Caco-2 (cell line): ENCODE data around the gene LRCH3. TPM values are rescaled to one million over a fixed set of nuclear protein-coding genes. Genes with fewer than 3 reads are reported as not detected.
"Not testable (repeated sequence)": the region's sequence is repeated elsewhere in the genome, so short reads cannot be mapped to it uniquely, and the experiment has no call there.

Experiments
- BruUV-seq: library from RNA; stranded (reverse); fragments of 400-500 nt; replicated peaks from 2 replicates; lab custom pipeline; 2021; lab: Mats Ljungman, UMichigan
- CTCF ChIA-PET: fragments of 300-600 bp; sonication (Branson Sonifier 250); formaldehyde crosslinking; loops from one replicate; lab custom pipeline; 2022; ENCODE audit warnings: antibody characterized with exemption; lab: Charles Lee
- POLR2A ChIA-PET: fragments of 300-600 bp; sonication (Branson Sonifier 250); formaldehyde crosslinking; loops from one replicate; lab custom pipeline; 2022; ENCODE audit warnings: antibody characterized with exemption; lab: Charles Lee
- DNase-seq, 2 experiments: peaks; one replicate each; pipeline versions ENCODE4 v3.0.0 to v3.0.0-alpha.2; 2020 to 2022
- H3K27me3 ChIP-seq: replicated peaks from 2 replicates; pipeline ENCODE4 v1.6.0; 2011; ENCODE audit warnings: low read length; ENCODE audit not compliant: control insufficient read depth, insufficient read depth
- H3K36me3 ChIP-seq: 2 replicates; pipeline ENCODE4 v1.5.1; 2011; ENCODE audit warnings: low read length; ENCODE audit not compliant: control insufficient read depth, insufficient read depth
- H3K4me1 ChIP-seq: fragments of 250-450 bp; sonication (Bioruptor Pico); 2 replicates; pipeline ENCODE4 v1.5.1; 2020; ENCODE audit warnings: mild to moderate bottlenecking
- H3K4me3 ChIP-seq: 2 replicates; pipeline ENCODE4 v1.5.1; 2011; ENCODE audit warnings: low read depth, mild to moderate bottlenecking, control low read depth, low read length
- H3K9me3 ChIP-seq: fragments of 250-450 bp; sonication (Bioruptor Pico); 2 replicates; pipeline ENCODE4 v1.5.1; 2020; ENCODE audit warnings: mild to moderate bottlenecking, moderate library complexity
- H3K27ac Mint-ChIP-seq: one replicate; pipeline ENCODE4 v1.8.0; 2022; ENCODE audit warnings: mixed read lengths; ENCODE audit not compliant: unreplicated experiment
- H3K27me3 Mint-ChIP-seq: one replicate; pipeline ENCODE4 v1.8.0; 2022; ENCODE audit warnings: mixed read lengths; ENCODE audit not compliant: insufficient read depth, unreplicated experiment
- H3K36me3 Mint-ChIP-seq: one replicate; pipeline ENCODE4 v1.8.0; 2022; ENCODE audit warnings: mild to moderate bottlenecking, mixed read lengths; ENCODE audit not compliant: insufficient read depth, unreplicated experiment
- H3K4me1 Mint-ChIP-seq: one replicate; pipeline ENCODE4 v1.8.0; 2022; ENCODE audit warnings: low read depth, mixed read lengths; ENCODE audit not compliant: unreplicated experiment
- H3K4me3 Mint-ChIP-seq: one replicate; pipeline ENCODE4 v1.8.0; 2022; ENCODE audit warnings: mild to moderate bottlenecking, moderate library complexity, mixed read lengths; ENCODE audit not compliant: unreplicated experiment
- H3K9me3 Mint-ChIP-seq: one replicate; pipeline ENCODE4 v1.8.0; 2022; ENCODE audit warnings: mixed read lengths; ENCODE audit not compliant: unreplicated experiment
- CTCF ChIP-seq, 2 experiments: fragments of 200-600 bp in 1 of 2; IDR thresholded peaks; 1 replicate in 1 of 2; 2 replicates in 1 of 2; pipeline versions ENCODE4 v1.5.1 to v1.8.0; 2011 to 2022; ENCODE audit warnings: antibody characterized with exemption in 1 of 2, control low read depth in 1 of 2, inconsistent platforms in 1 of 2, low read depth in 1 of 2, low read length in 1 of 2, mild to moderate bottlenecking in 1 of 2, moderate library complexity in 1 of 2; ENCODE audit not compliant: insufficient read depth in 1 of 2, severe bottlenecking in 1 of 2, unreplicated experiment in 1 of 2
- intact Hi-C: fragments of 100-400 bp; cut with micrococcal nuclease; formaldehyde crosslinking; loops from one replicate; pipeline ENCODE4 v1.10.0; 2022; ENCODE audit not compliant: unreplicated experiment
- total RNA-seq: library from RNA; stranded (reverse); gene quantifications from 2 replicates; pipeline ENCODE4 v1.2.3, GENCODE V29; 2022

The LRCH3 gene
- total RNA-seq, 1 experiment from 2014 or later, result 38.7 TPM

GRCh38 chr3:197882586-197882985 is 91.5 kb downstream of the LRCH3 start:
- POLR2A ChIA-PET, result no interaction called here
- no TSS peak for BruUV-seq

GRCh38 chr3:197883541-197883940 is 92.5 kb downstream of the LRCH3 start:
- intact Hi-C loops, result no loop called here
- H3K9me3 Mint-ChIP-seq, result no peaks in the 10 kb centered on the region
- BruUV-seq, result no TSS peak
- no peaks in the 10 kb centered on the region for H3K9me3 ChIP-seq
- H3K27ac Mint-ChIP-seq, result no peak overlapping the region
- peaks cover 37% of the 10 kb centered on the region for H3K36me3 Mint-ChIP-seq
- H3K4me3 Mint-ChIP-seq, result no peak overlapping the region
- peaks cover 8% of the 10 kb centered on the region; the same call in 1 of the 2 replicates for H3K4me1 ChIP-seq
- no peaks in the 10 kb centered on the region for H3K27me3 Mint-ChIP-seq
- ChIA-PET POLR2A (no interaction called here), CTCF (no interaction called here)
- no peaks in the 10 kb centered on the region for H3K27me3 ChIP-seq
- DNase-seq, result no peak
- peaks cover 3% of the 10 kb centered on the region; the same call in 1 of the 2 replicates for H3K36me3 ChIP-seq
- peaks cover 20% of the 10 kb centered on the region for H3K4me1 Mint-ChIP-seq
- H3K4me3 ChIP-seq, result no peak overlapping the region
- TF ChIP-seq CTCF (IDR thresholded peaks at IDR 0.05; ENCODE audit: insufficient read depth in 1 of 2, low read depth in 1 of 2, low read length in 1 of 2, severe bottlenecking in 1 of 2, unreplicated experiment in 1 of 2), result no peak

More at GRCh38 chr3:197882586-197882985, 91.5 kb downstream of the LRCH3 start:
- Mint-ChIP-seq H3K36me3 (peaks cover 37% of the 10 kb centered on the region), H3K4me3 (no peak overlapping the region), H3K27me3 (no peaks in the 10 kb centered on the region), H3K4me1 (peaks cover 16% of the 10 kb centered on the region), H3K27ac (no peak overlapping the region), H3K9me3 (no peaks in the 10 kb centered on the region)
- CTCF ChIA-PET, result no interaction called here
- Histone ChIP-seq H3K4me1 (peaks cover 8% of the 10 kb centered on the region; the same call in 1 of the 2 replicates), H3K4me3 (no peak overlapping the region), H3K36me3 (peaks cover 3% of the 10 kb centered on the region; the same call in 1 of the 2 replicates), H3K27me3 (no peaks in the 10 kb centered on the region), H3K9me3 (no peaks in the 10 kb centered on the region)
- no peak for DNase-seq
- no peak for TF ChIP-seq CTCF (IDR thresholded peaks at IDR 0.05; ENCODE audit: insufficient read depth in 1 of 2, low read depth in 1 of 2, low read length in 1 of 2, severe bottlenecking in 1 of 2, unreplicated experiment in 1 of 2)
- intact Hi-C loops, result no loop called here

GRCh38 chr3:197884330-197884729 is 93.3 kb downstream of the LRCH3 start:
- H3K36me3 ChIP-seq, H3K9me3 ChIP-seq, H3K4me3 Mint-ChIP-seq, DNase-seq, H3K4me1 ChIP-seq, CTCF ChIA-PET, intact Hi-C loops, POLR2A ChIA-PET, BruUV-seq, H3K27ac Mint-ChIP-seq, H3K27me3 Mint-ChIP-seq, H3K27me3 ChIP-seq, H3K9me3 Mint-ChIP-seq, H3K4me3 ChIP-seq: not testable (repeated sequence)
- Mint-ChIP-seq H3K4me1 (peaks cover 28% of the 10 kb centered on the region), H3K36me3 (peaks cover 37% of the 10 kb centered on the region)

GRCh38 chr3:197886052-197886451 is 95.0 kb downstream of the LRCH3 start:
- Mint-ChIP-seq H3K36me3 (peaks cover 24% of the 10 kb centered on the region), H3K4me1 (peaks cover 23% of the 10 kb centered on the region)
- BruUV-seq, H3K27me3 ChIP-seq, H3K4me1 ChIP-seq, H3K9me3 ChIP-seq, DNase-seq, intact Hi-C loops, H3K4me3 ChIP-seq, CTCF ChIA-PET, H3K9me3 Mint-ChIP-seq, H3K4me3 Mint-ChIP-seq, POLR2A ChIA-PET, H3K27ac Mint-ChIP-seq, H3K27me3 Mint-ChIP-seq, H3K36me3 ChIP-seq: not testable (repeated sequence)

- intact Hi-C loops, H3K9me3 Mint-ChIP-seq, DNase-seq, CTCF ChIA-PET, H3K9me3 ChIP-seq, H3K4me3 Mint-ChIP-seq, H3K4me3 ChIP-seq, H3K27me3 Mint-ChIP-seq, H3K27me3 ChIP-seq, H3K27ac Mint-ChIP-seq, BruUV-seq, H3K36me3 ChIP-seq, POLR2A ChIA-PET, H3K4me1 ChIP-seq: not testable (repeated sequence)
- peaks cover 16% of the 10 kb centered on the region for H3K4me1 Mint-ChIP-seq
- peaks cover 18% of the 10 kb centered on the region for H3K36me3 Mint-ChIP-seq
Measured at GRCh38 chr3:197887430-197888053, 96.5 kb downstream of the LRCH3 start.
